ENCODE results near the gene CNKSR3.

GRCh38 chr6:154397491-154398195 lies 112.8 kb downstream of the CNKSR3 start:
- TF ChIP-seq CTCF (IDR thresholded peaks at IDR 0.05; ENCODE audit: low read length) (no peak), EZH2 (IDR thresholded peaks at IDR 0.05; ENCODE audit: borderline replicate concordance, low read length) (no peak)
